HL-60 (cell line): ENCODE results near the gene SUCNR1.

ENCODE experiments used
- GABPA ChIP-seq: IDR thresholded peaks from 2 replicates; pipeline ENCODE4 v1.6.1; 2012; ENCODE audit warnings: low read depth
- POLR2AphosphoS5 ChIP-seq: IDR thresholded peaks from 2 replicates; pipeline ENCODE4 v1.6.1; 2012; ENCODE audit warnings: low read depth
- TF ChIP-seq, protein P1 (sequence below): IDR thresholded peaks from one replicate; pipeline ENCODE4 v1.5.1; 2011; ENCODE audit warnings: low read length, control low read depth, inconsistent platforms; ENCODE audit not compliant: insufficient read depth
- TF ChIP-seq, protein P2 (sequence below): IDR thresholded peaks from 2 replicates; pipeline ENCODE4 v1.6.1; 2012; ENCODE audit warnings: low read depth; ENCODE audit not compliant: insufficient replicate concordance

DNA sequence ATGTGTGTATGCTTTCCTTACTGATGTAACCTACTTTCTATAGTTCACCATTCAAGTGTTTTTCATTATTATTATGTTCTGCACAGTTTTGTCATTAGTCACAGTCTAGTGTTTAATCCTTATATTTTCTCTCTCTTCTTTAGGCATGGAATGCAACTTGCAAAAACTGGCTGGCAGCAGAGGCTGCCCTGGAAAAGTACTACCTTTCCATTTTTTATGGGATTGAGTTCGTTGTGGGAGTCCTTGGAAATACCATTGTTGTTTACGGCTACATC lies 6.9 kb downstream of the SUCNR1 start:
- TF ChIP-seq, protein P1, sequence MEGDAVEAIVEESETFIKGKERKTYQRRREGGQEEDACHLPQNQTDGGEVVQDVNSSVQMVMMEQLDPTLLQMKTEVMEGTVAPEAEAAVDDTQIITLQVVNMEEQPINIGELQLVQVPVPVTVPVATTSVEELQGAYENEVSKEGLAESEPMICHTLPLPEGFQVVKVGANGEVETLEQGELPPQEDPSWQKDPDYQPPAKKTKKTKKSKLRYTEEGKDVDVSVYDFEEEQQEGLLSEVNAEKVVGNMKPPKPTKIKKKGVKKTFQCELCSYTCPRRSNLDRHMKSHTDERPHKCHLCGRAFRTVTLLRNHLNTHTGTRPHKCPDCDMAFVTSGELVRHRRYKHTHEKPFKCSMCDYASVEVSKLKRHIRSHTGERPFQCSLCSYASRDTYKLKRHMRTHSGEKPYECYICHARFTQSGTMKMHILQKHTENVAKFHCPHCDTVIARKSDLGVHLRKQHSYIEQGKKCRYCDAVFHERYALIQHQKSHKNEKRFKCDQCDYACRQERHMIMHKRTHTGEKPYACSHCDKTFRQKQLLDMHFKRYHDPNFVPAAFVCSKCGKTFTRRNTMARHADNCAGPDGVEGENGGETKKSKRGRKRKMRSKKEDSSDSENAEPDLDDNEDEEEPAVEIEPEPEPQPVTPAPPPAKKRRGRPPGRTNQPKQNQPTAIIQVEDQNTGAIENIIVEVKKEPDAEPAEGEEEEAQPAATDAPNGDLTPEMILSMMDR, result no peak
- no peak for TF ChIP-seq POLR2AphosphoS5
- TF ChIP-seq GABPA, result no peak
- TF ChIP-seq, protein P2, sequence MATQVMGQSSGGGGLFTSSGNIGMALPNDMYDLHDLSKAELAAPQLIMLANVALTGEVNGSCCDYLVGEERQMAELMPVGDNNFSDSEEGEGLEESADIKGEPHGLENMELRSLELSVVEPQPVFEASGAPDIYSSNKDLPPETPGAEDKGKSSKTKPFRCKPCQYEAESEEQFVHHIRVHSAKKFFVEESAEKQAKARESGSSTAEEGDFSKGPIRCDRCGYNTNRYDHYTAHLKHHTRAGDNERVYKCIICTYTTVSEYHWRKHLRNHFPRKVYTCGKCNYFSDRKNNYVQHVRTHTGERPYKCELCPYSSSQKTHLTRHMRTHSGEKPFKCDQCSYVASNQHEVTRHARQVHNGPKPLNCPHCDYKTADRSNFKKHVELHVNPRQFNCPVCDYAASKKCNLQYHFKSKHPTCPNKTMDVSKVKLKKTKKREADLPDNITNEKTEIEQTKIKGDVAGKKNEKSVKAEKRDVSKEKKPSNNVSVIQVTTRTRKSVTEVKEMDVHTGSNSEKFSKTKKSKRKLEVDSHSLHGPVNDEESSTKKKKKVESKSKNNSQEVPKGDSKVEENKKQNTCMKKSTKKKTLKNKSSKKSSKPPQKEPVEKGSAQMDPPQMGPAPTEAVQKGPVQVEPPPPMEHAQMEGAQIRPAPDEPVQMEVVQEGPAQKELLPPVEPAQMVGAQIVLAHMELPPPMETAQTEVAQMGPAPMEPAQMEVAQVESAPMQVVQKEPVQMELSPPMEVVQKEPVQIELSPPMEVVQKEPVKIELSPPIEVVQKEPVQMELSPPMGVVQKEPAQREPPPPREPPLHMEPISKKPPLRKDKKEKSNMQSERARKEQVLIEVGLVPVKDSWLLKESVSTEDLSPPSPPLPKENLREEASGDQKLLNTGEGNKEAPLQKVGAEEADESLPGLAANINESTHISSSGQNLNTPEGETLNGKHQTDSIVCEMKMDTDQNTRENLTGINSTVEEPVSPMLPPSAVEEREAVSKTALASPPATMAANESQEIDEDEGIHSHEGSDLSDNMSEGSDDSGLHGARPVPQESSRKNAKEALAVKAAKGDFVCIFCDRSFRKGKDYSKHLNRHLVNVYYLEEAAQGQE, result no peak
